GM12892 (cell line): ENCODE measurements around the gene STARD10.

Experiments used
- POLR2A ChIP-seq: IDR thresholded peaks from 2 replicates; pipeline ENCODE4 v1.6.1; 2011; ENCODE audit warnings: low read depth, low read length, control low read depth
- TAF1 ChIP-seq: IDR thresholded peaks from 2 replicates; pipeline ENCODE4 v1.6.1; 2011; ENCODE audit warnings: low read depth, mild to moderate bottlenecking, control low read depth, low read length, borderline replicate concordance

DNA sequence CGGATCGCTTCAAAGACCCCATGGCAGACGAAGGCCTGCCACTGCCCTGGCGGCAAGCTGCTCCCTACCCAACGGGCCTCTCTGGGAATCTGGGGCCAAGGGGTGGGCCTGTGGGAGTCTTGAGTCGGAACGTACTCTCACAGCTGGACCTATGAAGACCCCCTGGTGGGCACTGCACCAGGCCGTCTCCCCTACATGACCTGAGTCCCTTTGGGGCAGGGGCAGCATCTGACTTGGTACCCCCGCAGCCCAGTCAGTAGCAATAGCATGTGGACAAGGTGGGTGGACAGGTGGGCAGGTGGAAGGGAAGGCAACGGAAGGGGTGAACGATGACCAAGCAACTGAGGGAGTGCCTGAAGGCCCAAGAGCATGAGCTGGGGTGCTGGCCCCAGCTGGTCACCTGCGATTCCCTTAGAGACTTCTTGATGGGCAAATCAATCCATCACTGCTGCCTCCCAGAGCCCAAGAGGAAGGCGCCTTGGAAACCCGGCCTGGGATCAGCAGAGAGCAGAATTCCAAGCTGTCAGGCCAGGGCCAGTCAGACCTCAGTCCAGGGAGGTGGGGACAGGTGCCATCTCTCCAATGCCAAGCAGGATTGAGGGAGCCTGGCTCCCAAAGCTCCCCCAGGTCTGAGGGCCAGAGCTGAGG is 76.9 kb downstream of the STARD10 start:
- no peak for TF ChIP-seq TAF1
- TF ChIP-seq POLR2A = no peak
